H9 (cell line): ENCODE data around the gene ST8SIA5. TPM values are rescaled to one million over a fixed set of nuclear protein-coding genes. Genes with fewer than 3 reads are reported as not detected.
A peak's percentile ranks its signal among the peaks of the same experiment; 100 is the strongest.

Experiments
- DNase-seq: peaks from one replicate; pipeline ENCODE4 v3.0.0-alpha.2; 2017
- H2AFZ ChIP-seq: one replicate; pipeline ENCODE4 v1.6.1; 2013; ENCODE audit warnings: mild to moderate bottlenecking, low read length, control low read depth, moderate library complexity
- H2AK5ac ChIP-seq: 2 replicates; pipeline ENCODE4 v1.6.1; 2013; ENCODE audit warnings: low read length, control low read depth, mixed read lengths; ENCODE audit not compliant: insufficient read length
- H2BK120ac ChIP-seq: one replicate; pipeline ENCODE4 v1.6.1; 2013; ENCODE audit warnings: low read depth, mild to moderate bottlenecking, low read length, control low read depth, inconsistent platforms; ENCODE audit not compliant: poor library complexity, severe bottlenecking
- H2BK12ac ChIP-seq: 2 replicates; pipeline ENCODE4 v1.6.1; 2013; ENCODE audit warnings: low read length, control low read depth, mixed read lengths, low read depth; ENCODE audit not compliant: insufficient read length
- H2BK15ac ChIP-seq: 2 replicates; pipeline ENCODE4 v1.6.1; 2013; ENCODE audit warnings: low read depth, low read length, control low read depth
- H2BK20ac ChIP-seq: one replicate; pipeline ENCODE4 v1.6.1; 2013; ENCODE audit warnings: low read depth, mild to moderate bottlenecking, low read length, control low read depth, inconsistent platforms; ENCODE audit not compliant: poor library complexity, severe bottlenecking
- H2BK5ac ChIP-seq: 2 replicates; pipeline ENCODE4 v1.6.1; 2013; ENCODE audit warnings: low read length, control low read depth, mixed read lengths; ENCODE audit not compliant: insufficient read length
- H3K14ac ChIP-seq: 2 replicates; pipeline ENCODE4 v1.6.1; 2013; ENCODE audit warnings: low read length, control low read depth; ENCODE audit not compliant: insufficient read depth
- H3K18ac ChIP-seq: 2 replicates; pipeline ENCODE4 v1.6.1; 2013; ENCODE audit warnings: low read depth, mild to moderate bottlenecking, mixed read lengths, low read length, control low read depth; ENCODE audit not compliant: insufficient read length
- H3K23ac ChIP-seq: 2 replicates; pipeline ENCODE4 v1.6.1; 2013; ENCODE audit warnings: low read length, control low read depth, mixed read lengths, low read depth; ENCODE audit not compliant: insufficient read length
- H3K23me2 ChIP-seq: 2 replicates; pipeline ENCODE4 v1.6.1; 2013; ENCODE audit warnings: low read depth, mild to moderate bottlenecking, mixed read lengths, low read length, control low read depth; ENCODE audit not compliant: insufficient read length, poor library complexity, severe bottlenecking
- H3K27ac ChIP-seq: 2 replicates; pipeline ENCODE4 v1.5.1; 2013; ENCODE audit warnings: low read length, control low read depth, mixed read lengths, low read depth; ENCODE audit not compliant: insufficient read length
- H3K27me3 ChIP-seq: 2 replicates; pipeline ENCODE4 v1.6.1; 2013; ENCODE audit warnings: low read length, control low read depth, inconsistent platforms; ENCODE audit not compliant: insufficient read depth
- H3K4ac ChIP-seq: 2 replicates; pipeline ENCODE4 v1.6.1; 2013; ENCODE audit warnings: low read depth, mild to moderate bottlenecking, control low read depth, inconsistent platforms, low read length, moderate library complexity
- H3K4me1 ChIP-seq: 2 replicates; pipeline ENCODE4 v1.6.1; 2013; ENCODE audit warnings: low read length, control low read depth, inconsistent platforms; ENCODE audit not compliant: insufficient read depth
- H3K4me2 ChIP-seq: 2 replicates; pipeline ENCODE4 v1.6.1; 2013; ENCODE audit warnings: low read length, control low read depth, mixed read lengths; ENCODE audit not compliant: insufficient read length, insufficient read depth
- H3K56ac ChIP-seq: 2 replicates; pipeline ENCODE4 v1.6.1; 2013; ENCODE audit warnings: low read depth, mild to moderate bottlenecking, mixed read lengths, low read length, control low read depth; ENCODE audit not compliant: insufficient read length
- H3K79me1 ChIP-seq: 2 replicates; pipeline ENCODE4 v1.6.1; 2013; ENCODE audit warnings: low read depth, mild to moderate bottlenecking, moderate library complexity, low read length, control low read depth, inconsistent platforms; ENCODE audit not compliant: insufficient read depth, poor library complexity, severe bottlenecking
- H3K79me2 ChIP-seq: 2 replicates; pipeline ENCODE4 v1.6.1; 2013; ENCODE audit warnings: low read length, control low read depth, inconsistent platforms; ENCODE audit not compliant: insufficient read depth
- H3K9ac ChIP-seq: 2 replicates; pipeline ENCODE4 v1.6.1; 2013; ENCODE audit warnings: low read length, control low read depth, mixed read lengths; ENCODE audit not compliant: insufficient read length; ENCODE audit errors: extremely low read depth
- H3K9me3 ChIP-seq: one replicate; pipeline ENCODE4 v1.6.1; 2013; ENCODE audit warnings: low read depth, low read length, inconsistent platforms; ENCODE audit not compliant: control insufficient read depth
- H3T11ph ChIP-seq: one replicate; pipeline ENCODE4 v1.6.1; 2013; ENCODE audit warnings: mild to moderate bottlenecking, low read length, control low read depth, inconsistent platforms
- H4K20me1 ChIP-seq: one replicate; pipeline ENCODE4 v1.6.1; 2013; ENCODE audit not compliant: control insufficient read depth, insufficient read length, insufficient read depth
- H4K5ac ChIP-seq: 2 replicates; pipeline ENCODE4 v1.6.1; 2013; ENCODE audit warnings: low read depth, mild to moderate bottlenecking, mixed read lengths, low read length, control low read depth; ENCODE audit not compliant: insufficient read length
- H4K8ac ChIP-seq: replicated peaks from 2 replicates; pipeline ENCODE4 v1.6.1; 2013; ENCODE audit warnings: low read length, control low read depth, mixed read lengths, low read depth; ENCODE audit not compliant: insufficient read length
- H4K91ac ChIP-seq: 2 replicates; pipeline ENCODE4 v1.6.1; 2013; ENCODE audit warnings: low read depth, mild to moderate bottlenecking, moderate library complexity, mixed read lengths, low read length, control low read depth; ENCODE audit not compliant: insufficient read length
- H3K27ac Mint-ChIP-seq, 3 experiments: 2 replicates in 2 of 3; 3 replicates in 1 of 3; pipeline ENCODE4 v1.8.0; 2020 to 2021; ENCODE audit warnings: mixed read lengths in 3 of 3, mild to moderate bottlenecking in 1 of 3, moderate library complexity in 1 of 3
- H3K27me3 Mint-ChIP-seq: 2 replicates; pipeline ENCODE4 v1.8.0; 2021; ENCODE audit warnings: low read depth, mild to moderate bottlenecking, moderate library complexity, mixed read lengths
- H3K36me3 Mint-ChIP-seq, 3 experiments: 2 replicates in 2 of 3; 3 replicates in 1 of 3; pipeline ENCODE4 v1.8.0; 2020 to 2021; ENCODE audit warnings: low read depth in 3 of 3, mixed read lengths in 3 of 3; ENCODE audit not compliant: insufficient read depth in 1 of 3
- H3K4me1 Mint-ChIP-seq, 2 experiments: 2 replicates each; pipeline ENCODE4 v1.8.0; 2020; ENCODE audit warnings: mixed read lengths in 2 of 2
- H3K4me3 Mint-ChIP-seq, 2 experiments: 2 replicates in 1 of 2; 3 replicates in 1 of 2; pipeline ENCODE4 v1.8.0; 2020 to 2021; ENCODE audit warnings: mild to moderate bottlenecking in 2 of 2, mixed read lengths in 2 of 2, moderate library complexity in 1 of 2
- H3K9me3 Mint-ChIP-seq, 2 experiments: 2 replicates in 1 of 2; 3 replicates in 1 of 2; pipeline ENCODE4 v1.8.0; 2020; ENCODE audit warnings: mild to moderate bottlenecking in 2 of 2, mixed read lengths in 2 of 2, moderate library complexity in 1 of 2
- CTCF ChIP-seq: fragments of 200-600 bp; sonication (generic); conservative IDR thresholded peaks from 3 replicates; pipeline ENCODE4 v1.8.0; 2021; ENCODE audit warnings: antibody characterized with exemption, mild to moderate bottlenecking
- WGBS: extraction: QIAGEN DNeasy Blood & Tissue Kit; methylation state at CpG from one replicate; pipeline ENCODE4 v1.1.7; 2013; ENCODE audit warnings: missing lambda C conversion rate, low lambda C conversion rate, mixed read lengths; ENCODE audit not compliant: insufficient read length; ENCODE audit errors: extremely low coverage; 5-methylcytosine and 5-hydroxymethylcytosine counted together
- total RNA-seq: library from RNA; stranded (reverse); gene quantifications from 2 replicates; pipeline ENCODE4 v1.2.1, GENCODE V29; 2021

Gene ST8SIA5
- total RNA-seq, 1 experiment from 2014 or later, result 0.63 TPM

DNA sequence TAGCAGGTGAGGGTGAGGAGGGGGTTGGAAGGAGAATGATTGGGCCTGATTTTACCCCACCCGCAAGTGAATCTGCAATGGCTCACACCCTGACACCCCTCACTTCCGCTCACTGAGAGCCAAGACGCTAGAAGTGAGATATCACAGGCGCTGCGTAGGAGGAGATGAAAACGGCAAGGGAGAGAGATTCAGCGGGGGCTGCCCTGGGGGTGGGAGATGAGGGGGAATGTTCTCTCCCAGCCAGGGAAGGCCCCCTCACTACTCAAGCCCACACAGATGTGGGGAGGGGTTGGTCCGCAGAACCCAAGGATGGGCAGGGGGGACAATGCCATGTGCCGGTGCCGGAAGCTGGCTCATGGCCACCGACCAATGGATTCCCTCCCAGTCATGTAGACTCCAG, 132.7 kb downstream of the ST8SIA5 start:
- no peak overlapping the region for H3K56ac ChIP-seq
- Mint-ChIP-seq H3K36me3 (no peaks in the 10 kb centered on the region), H3K27ac (0 out of 7 replicates have a peak overlapping the region, but pooled peaks of 1 of the 3 experiments have one; percentile 23), H3K9me3 (no peaks in the 10 kb centered on the region), H3K4me1 (peaks cover 0 to 8% of the 10 kb centered on the region in 2 experiments; a peak in 2 of 4 replicates), H3K4me3 (no peak overlapping the region), H3K27me3 (peaks cover 4% of the 10 kb centered on the region)
- no peak overlapping the region for H3K4ac ChIP-seq
- H2AFZ ChIP-seq, result no peak overlapping the region
- no peak overlapping the region for H2AK5ac ChIP-seq
- H3K14ac ChIP-seq, result no peak overlapping the region
- H3K4me1 ChIP-seq, result no peaks in the 10 kb centered on the region
- no peak overlapping the region for H4K5ac ChIP-seq
- no peak overlapping the region for H4K8ac ChIP-seq
- no peaks in the 10 kb centered on the region for H3K23me2 ChIP-seq
- H4K20me1 ChIP-seq, result no peaks in the 10 kb centered on the region
- H3T11ph ChIP-seq, result no peak overlapping the region
- H3K79me2 ChIP-seq, result no peaks in the 10 kb centered on the region
- H2BK5ac ChIP-seq, result no peak overlapping the region
- no peak overlapping the region for H3K27ac ChIP-seq
- TF ChIP-seq CTCF, result no peak
- H4K91ac ChIP-seq, result no peak overlapping the region
- DNase-seq, result no peak
- H2BK120ac ChIP-seq, result no peak overlapping the region
- H3K23ac ChIP-seq, result no peak overlapping the region
- no peaks in the 10 kb centered on the region for H3K27me3 ChIP-seq
- H3K18ac ChIP-seq, result no peak overlapping the region
- H3K9ac ChIP-seq, result no peak overlapping the region
- no peak overlapping the region for H3K4me2 ChIP-seq
- no CpG with 5 or more reads among the region's 11 CpGs for WGBS
- H2BK20ac ChIP-seq, result no peak overlapping the region
- no peaks in the 10 kb centered on the region for H3K79me1 ChIP-seq
- no peak overlapping the region for H2BK15ac ChIP-seq
- H3K9me3 ChIP-seq, result no peaks in the 10 kb centered on the region
- H2BK12ac ChIP-seq, result no peak overlapping the region
